K562 (cell line): Measurements from ENCODE around the gene LRRC3. TPM values are rescaled to one million over a fixed set of nuclear protein-coding genes. Genes with fewer than 3 reads are reported as not detected.

ENCODE experiments used
- ATAC-seq: fragments of 200-7000 bp; cut with Tn5 transposase; 3 replicates; pipeline ENCODE4 v1.9.1; 2020; ENCODE audit warnings: moderate library complexity
- BruUV-seq: library from RNA; stranded (reverse); fragments of 400-500 nt; replicated peaks from 2 replicates; lab custom pipeline; 2021; lab: Mats Ljungman, UMichigan
- CTCF ChIA-PET: fragments of 300-600 bp; formaldehyde crosslinking; extraction: SDS; loops from one replicate; lab custom pipeline; 2021; ENCODE audit warnings: low intra/inter-chr PET ratio; lab: Yijun Ruan, JAX
- POLR2A ChIA-PET: fragments of 300-600, 350-650 bp; sonication (Branson Sonifier 250); formaldehyde crosslinking; extraction: SDS; loops from one replicate; lab custom pipeline; 2021; ENCODE audit warnings: antibody characterized with exemption, inconsistent platforms; lab: Yijun Ruan, JAX
- DNase-seq, 4 experiments: peaks; one replicate each; pipeline versions ENCODE4 v3.0.0 to v3.0.0-alpha.2; 2011 to 2018; ENCODE audit warnings: low spot score in 3 of 4, mixed read lengths in 3 of 4; ENCODE audit errors: extremely low read depth in 1 of 4
- FAIRE-seq: peaks from 2 replicates; lab custom pipeline; 2011; peaks lifted over from hg19 to GRCh38; lab: Jason Lieb, UNC
- H2AFZ ChIP-seq: 2 replicates; pipeline ENCODE4 v1.6.0; 2011; ENCODE audit warnings: low read depth, low read length, control low read depth, inconsistent platforms
- H3K27ac ChIP-seq: fragments of 200-600 bp; 3 replicates; pipeline ENCODE4 v1.8.0; 2011; ENCODE audit warnings: low read depth, mild to moderate bottlenecking, control low read depth, inconsistent platforms, low read length, moderate library complexity, mixed read lengths; ENCODE audit errors: extremely low read depth
- H3K27me3 ChIP-seq, 2 experiments: fragments of 300-600 bp in 1 of 2; 2 replicates in 1 of 2; 3 replicates in 1 of 2; pipeline versions ENCODE4 v1.6.0 to v1.8.0; 2011; ENCODE audit warnings: inconsistent platforms in 2 of 2, low read length in 2 of 2, mild to moderate bottlenecking in 1 of 2, mixed read lengths in 1 of 2, moderate library complexity in 1 of 2; ENCODE audit not compliant: control insufficient read depth in 2 of 2, insufficient read depth in 2 of 2
- H3K36me3 ChIP-seq: fragments of 300-600 bp; 3 replicates; pipeline ENCODE4 v1.8.0; 2011; ENCODE audit warnings: mild to moderate bottlenecking, low read length, inconsistent platforms; ENCODE audit not compliant: control insufficient read depth, insufficient read depth
- H3K4me1 ChIP-seq, 2 experiments: fragments of 200-600 bp in 1 of 2; replicated peaks in 1 of 2; 2 replicates in 1 of 2; 3 replicates in 1 of 2; pipeline versions ENCODE4 v1.5.1 to v1.8.0; 2011; ENCODE audit warnings: inconsistent platforms in 2 of 2, low read length in 2 of 2, mild to moderate bottlenecking in 1 of 2, mixed read lengths in 1 of 2, moderate library complexity in 1 of 2; ENCODE audit not compliant: control insufficient read depth in 2 of 2, insufficient read depth in 2 of 2
- H3K4me2 ChIP-seq: 2 replicates; pipeline ENCODE4 v1.6.1; 2011; ENCODE audit warnings: low read length, control low read depth, inconsistent platforms, mixed read lengths; ENCODE audit not compliant: insufficient read depth
- H3K4me3 ChIP-seq: fragments of 200-600 bp; sonication (generic), shearing (Covaris generic); 2 replicates; pipeline ENCODE4 v1.5.1; 2016; ENCODE audit warnings: control low read depth, inconsistent platforms
- H3K79me2 ChIP-seq: fragments of 200-600 bp; 3 replicates; pipeline ENCODE4 v1.8.0; 2011; ENCODE audit warnings: low read length, inconsistent platforms; ENCODE audit not compliant: control insufficient read depth, insufficient read depth
- H3K9ac ChIP-seq, 2 experiments: 2 replicates each; pipeline versions ENCODE4 v1.6.0 to v1.6.1; 2011; ENCODE audit warnings: low read depth in 2 of 2, low read length in 2 of 2, control low read depth in 1 of 2, inconsistent platforms in 1 of 2, mild to moderate bottlenecking in 1 of 2, mixed read lengths in 1 of 2; ENCODE audit not compliant: insufficient read depth in 1 of 2
- H3K9me1 ChIP-seq: one replicate; pipeline ENCODE4 v1.6.0; 2011; ENCODE audit warnings: inconsistent platforms, mild to moderate bottlenecking, low read length, moderate library complexity; ENCODE audit not compliant: control insufficient read depth, insufficient read depth
- H3K9me3 ChIP-seq: replicated peaks from 2 replicates; pipeline ENCODE4 v1.5.1; 2011; ENCODE audit warnings: low read depth, low read length, inconsistent platforms; ENCODE audit not compliant: control insufficient read depth, insufficient read depth
- H4K20me1 ChIP-seq: replicated peaks from 2 replicates; pipeline ENCODE4 v1.6.1; 2011; ENCODE audit warnings: low read length, inconsistent platforms, mixed read lengths; ENCODE audit not compliant: control insufficient read depth, insufficient read depth
- POU5F1 ChIP-seq: fragments of 150-350 bp; IDR thresholded peaks from 2 replicates; pipeline ENCODE4 v1.6.1; 2014; ENCODE audit warnings: borderline replicate concordance, low read length, low read depth, mild to moderate bottlenecking; ENCODE audit not compliant: partially characterized antibody
- REST ChIP-seq, 2 experiments: fragments of 450-650 bp; formaldehyde crosslinking in 1 of 2; IDR thresholded peaks; 2 replicates each; pipeline versions ENCODE4 v1.4.0 to v1.6.1; 2014 to 2020; ENCODE audit warnings: mild to moderate bottlenecking in 2 of 2, borderline replicate concordance in 1 of 2, low read depth in 1 of 2
- SIN3A ChIP-seq, 2 experiments: fragments of 150-350 bp in 1 of 2; IDR thresholded peaks; 2 replicates each; pipeline ENCODE4 v1.6.1; 2011 to 2016; ENCODE audit warnings: borderline replicate concordance in 2 of 2, low read depth in 2 of 2, low read length in 2 of 2, mild to moderate bottlenecking in 2 of 2, moderate library complexity in 2 of 2; ENCODE audit not compliant: control insufficient read depth in 1 of 2
- SMARCE1 ChIP-seq: fragments of 450-650 bp; IDR thresholded peaks from 2 replicates; pipeline ENCODE4 v1.7.1; 2016; ENCODE audit warnings: mild to moderate bottlenecking
- WGBS: fragments of 100-300 bp; shearing (Covaris generic); methylation state at CpG from one replicate; pipeline ENCODE4 v1.1.6; 2016; ENCODE audit warnings: low coverage, mixed read lengths; ENCODE audit not compliant: insufficient coverage; ENCODE audit errors: missing lambda C conversion rate; 5-methylcytosine and 5-hydroxymethylcytosine counted together
- in situ Hi-C: fragments of 300-500 bp; cut with MboI; formaldehyde crosslinking; loops from 4 replicates; pipeline ENCODE4 v1.15.0; 2018; ENCODE audit warnings: inconsistent platforms, mixed read lengths
- intact Hi-C: fragments of 100-400 bp; cut with micrococcal nuclease; formaldehyde crosslinking; loops from 2 replicates; pipeline ENCODE4 v1.14.2; 2022
- polyA plus RNA-seq, 8 experiments: library from polyadenylated mRNA; depleted of rRNA in 4 of 8; stranded (reverse) in 5 of 8; unstranded in 3 of 8; fragments of >200 nt; fragmentation: Nextera tagmentation in 2 of 8; fragmentation: Illumina TruSeq in 1 of 8; extraction: Ambion mirVana in 2 of 8; extraction: Trizol in 1 of 8; gene quantifications; 2 replicates each; pipeline versions ENCODE4 v1.2.1 to v1.2.3, GENCODE V29; 2011 to 2014; ENCODE audit warnings: inconsistent platforms in 1 of 8, missing spikeins in 1 of 8
- total RNA-seq, 7 experiments: library from RNA; depleted of rRNA in 6 of 7; stranded (reverse); fragments of >200 nt in 6 of 7; fragmentation: Illumina TruSeq in 2 of 7; extraction: Trizol in 2 of 7; gene quantifications; 2 replicates each; pipeline versions ENCODE4 v1.2.1 to v1.2.3, GENCODE V29; 2011 to 2021; ENCODE audit warnings: low replicate concordance in 1 of 7
- TF ChIP-seq, protein P1 (sequence below): fragments of 450-650 bp; IDR thresholded peaks from 2 replicates; pipeline ENCODE4 v1.6.1; 2014; ENCODE audit warnings: low read depth, mild to moderate bottlenecking, moderate library complexity, borderline replicate concordance
- TF ChIP-seq, protein P2 (sequence below): fragments of 250-450 bp; sonication (Bioruptor Pico); IDR thresholded peaks from 2 replicates; pipeline ENCODE4 v1.8.0; 2021; ENCODE audit warnings: mild to moderate bottlenecking, moderate library complexity
- TF ChIP-seq, protein P3 (sequence below): fragments of 200-800 bp; sonication (Bioruptor generic); IDR thresholded peaks from 2 replicates; pipeline ENCODE4 v1.6.1; 2017; ENCODE audit warnings: missing genetic modification characterization, missing compliant biosample characterization

LRRC3 gene
- total and polyA plus RNA-seq, 9 of the 15 experiments (the other 6 are each of a cell fraction or from before 2014, with no cell fraction given), result 0.04 TPM; not detected in 7

GRCh38 chr21:44499211-44499560 lies 43.9 kb downstream of the LRRC3 start (continued):
- TF ChIP-seq, protein P1, sequence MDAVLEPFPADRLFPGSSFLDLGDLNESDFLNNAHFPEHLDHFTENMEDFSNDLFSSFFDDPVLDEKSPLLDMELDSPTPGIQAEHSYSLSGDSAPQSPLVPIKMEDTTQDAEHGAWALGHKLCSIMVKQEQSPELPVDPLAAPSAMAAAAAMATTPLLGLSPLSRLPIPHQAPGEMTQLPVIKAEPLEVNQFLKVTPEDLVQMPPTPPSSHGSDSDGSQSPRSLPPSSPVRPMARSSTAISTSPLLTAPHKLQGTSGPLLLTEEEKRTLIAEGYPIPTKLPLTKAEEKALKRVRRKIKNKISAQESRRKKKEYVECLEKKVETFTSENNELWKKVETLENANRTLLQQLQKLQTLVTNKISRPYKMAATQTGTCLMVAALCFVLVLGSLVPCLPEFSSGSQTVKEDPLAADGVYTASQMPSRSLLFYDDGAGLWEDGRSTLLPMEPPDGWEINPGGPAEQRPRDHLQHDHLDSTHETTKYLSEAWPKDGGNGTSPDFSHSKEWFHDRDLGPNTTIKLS, result no peak
- no peak for TF ChIP-seq POU5F1
- TF ChIP-seq, protein P2, sequence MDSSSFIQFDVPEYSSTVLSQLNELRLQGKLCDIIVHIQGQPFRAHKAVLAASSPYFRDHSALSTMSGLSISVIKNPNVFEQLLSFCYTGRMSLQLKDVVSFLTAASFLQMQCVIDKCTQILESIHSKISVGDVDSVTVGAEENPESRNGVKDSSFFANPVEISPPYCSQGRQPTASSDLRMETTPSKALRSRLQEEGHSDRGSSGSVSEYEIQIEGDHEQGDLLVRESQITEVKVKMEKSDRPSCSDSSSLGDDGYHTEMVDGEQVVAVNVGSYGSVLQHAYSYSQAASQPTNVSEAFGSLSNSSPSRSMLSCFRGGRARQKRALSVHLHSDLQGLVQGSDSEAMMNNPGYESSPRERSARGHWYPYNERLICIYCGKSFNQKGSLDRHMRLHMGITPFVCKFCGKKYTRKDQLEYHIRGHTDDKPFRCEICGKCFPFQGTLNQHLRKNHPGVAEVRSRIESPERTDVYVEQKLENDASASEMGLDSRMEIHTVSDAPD, result no peak
- no peak for TF ChIP-seq SIN3A (IDR thresholded peaks at IDR 0.05; ENCODE audit: borderline replicate concordance in 2 of 2, control insufficient read depth in 1 of 2, low read depth in 2 of 2, low read length in 2 of 2)
- TF ChIP-seq, protein P3, sequence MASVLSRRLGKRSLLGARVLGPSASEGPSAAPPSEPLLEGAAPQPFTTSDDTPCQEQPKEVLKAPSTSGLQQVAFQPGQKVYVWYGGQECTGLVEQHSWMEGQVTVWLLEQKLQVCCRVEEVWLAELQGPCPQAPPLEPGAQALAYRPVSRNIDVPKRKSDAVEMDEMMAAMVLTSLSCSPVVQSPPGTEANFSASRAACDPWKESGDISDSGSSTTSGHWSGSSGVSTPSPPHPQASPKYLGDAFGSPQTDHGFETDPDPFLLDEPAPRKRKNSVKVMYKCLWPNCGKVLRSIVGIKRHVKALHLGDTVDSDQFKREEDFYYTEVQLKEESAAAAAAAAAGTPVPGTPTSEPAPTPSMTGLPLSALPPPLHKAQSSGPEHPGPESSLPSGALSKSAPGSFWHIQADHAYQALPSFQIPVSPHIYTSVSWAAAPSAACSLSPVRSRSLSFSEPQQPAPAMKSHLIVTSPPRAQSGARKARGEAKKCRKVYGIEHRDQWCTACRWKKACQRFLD (CRISPR knock-in tag), result no peak

DNA sequence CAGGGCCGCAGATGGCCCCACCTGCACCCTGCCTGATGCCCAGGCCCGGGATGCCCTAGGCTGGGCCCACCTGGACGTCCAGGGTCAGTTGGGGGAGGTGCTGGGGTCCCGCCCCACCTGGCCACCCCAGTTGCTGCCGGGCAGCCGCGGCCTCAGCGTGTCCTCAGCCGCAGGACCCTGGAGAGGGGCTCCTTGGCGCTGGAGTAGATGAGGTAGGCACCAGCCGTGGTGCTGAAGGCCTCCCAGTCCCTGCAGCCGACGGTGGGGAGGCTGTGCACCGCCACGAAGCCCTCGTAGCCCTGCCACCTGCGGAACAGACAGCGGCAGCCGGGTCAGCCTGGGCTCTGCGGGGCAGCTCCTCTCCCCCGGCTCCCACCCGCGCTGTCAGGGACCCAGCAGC lies 44.3 kb downstream of the LRRC3 start:
- H3K27me3 ChIP-seq, result peaks cover 77 to 94% of the 10 kb centered on the region in 2 experiments
- ATAC-seq, result no peak
- intact Hi-C loops, result no loop called here
- TF ChIP-seq SMARCE1 (no peak), REST (IDR thresholded peaks at IDR 0.05; ENCODE audit: borderline replicate concordance) (peak; percentile 37; the same call in 1 of the 2 replicates), REST (CRISPR knock-in tag; IDR thresholded peaks at IDR 0.05; ENCODE audit: low read depth) (no peak)

More for the DNA sequence above, 44.3 kb downstream of the LRRC3 start:
- ChIA-PET CTCF (no interaction called here), POLR2A (no interaction called here)
- Histone ChIP-seq H3K4me3 (no peak overlapping the region), H3K79me2 (no peaks in the 10 kb centered on the region), H2AFZ (no peak overlapping the region), H4K20me1 (peaks cover 8% of the 10 kb centered on the region), H3K27ac (no peak overlapping the region), H3K4me1 (peaks cover 0 to 29% of the 10 kb centered on the region in 2 experiments; a peak in 3 of 5 replicates), H3K36me3 (no peaks in the 10 kb centered on the region), H3K9me3 (no peaks in the 10 kb centered on the region), H3K4me2 (no peak overlapping the region), H3K9me1 (no peaks in the 10 kb centered on the region), H3K9ac (no peak overlapping the region)
- no peak for FAIRE-seq
- DNase-seq, result no peak
- WGBS, result 2% methylated on average over 21 of the region's 23 CpGs
- no TSS peak for BruUV-seq
- in situ Hi-C loops, result loop anchor here (10.0 kb wide), 1 partner anchor 435 kb away; no protein-coding TSS in a partner anchor
